Psoas muscle (tissue), 8 donors: ENCODE data around the gene SEC61A1. TPM values are rescaled to one million over a fixed set of nuclear protein-coding genes. Genes with fewer than 3 reads are reported as not detected.

ENCODE experiments used
- ATAC-seq, 4 donors: fragments of 200-7000 bp; cut with Tn5 transposase; one replicate each; pipeline ENCODE4 v1.9.1; 2020; ENCODE audit warnings: moderate library complexity in 3 of 4, mild to moderate bottlenecking in 2 of 4
- DNase-seq, 2 donors: peaks; one replicate each; pipeline ENCODE4 v3.0.0-alpha.2; 2020
- H3K27ac ChIP-seq: fragments of 200-600 bp; one replicate; pipeline ENCODE4 v1.8.0; 2022
- H3K27me3 ChIP-seq, 3 donors: fragments of 200-600 bp in 1 of 3; one replicate each; pipeline versions ENCODE4 v1.6.1 to v1.8.0; 2013 to 2022; ENCODE audit warnings: low read length in 2 of 3, mild to moderate bottlenecking in 2 of 3, moderate library complexity in 1 of 3; ENCODE audit not compliant: insufficient read depth in 3 of 3
- H3K36me3 ChIP-seq, 2 donors: fragments of 200-600 bp in 1 of 2; one replicate each; pipeline versions ENCODE4 v1.6.1 to v1.8.0; 2013 to 2022; ENCODE audit warnings: low read depth in 1 of 2, mild to moderate bottlenecking in 1 of 2, moderate library complexity in 1 of 2; ENCODE audit not compliant: insufficient read depth in 1 of 2
- H3K4me1 ChIP-seq: fragments of 200-600 bp; one replicate; pipeline ENCODE4 v1.8.0; 2022
- H3K4me3 ChIP-seq: fragments of 200-600 bp; one replicate; pipeline ENCODE4 v1.8.0; 2022; ENCODE audit warnings: mild to moderate bottlenecking
- H3K9me3 ChIP-seq: fragments of 200-600 bp; one replicate; pipeline ENCODE4 v1.8.0; 2022
- CTCF ChIP-seq: fragments of 200-600 bp; IDR thresholded peaks from one replicate; pipeline ENCODE4 v1.8.0; 2022; ENCODE audit warnings: antibody characterized with exemption
- WGBS, 3 donors: extraction: QIAGEN DNeasy Blood & Tissue Kit; methylation state at CpG; one replicate each; pipeline versions ENCODE4 v1.1.6 to v1.1.7; 2013; 5-methylcytosine and 5-hydroxymethylcytosine counted together
- intact Hi-C, 2 donors: fragments of 100-400 bp; cut with DNase I; formaldehyde crosslinking; loops; one replicate each; pipeline versions ENCODE4 v1.11.0 to v1.14.2; 2022
- polyA plus RNA-seq, 3 donors: library from polyadenylated mRNA; stranded (reverse); fragments of 200-250 nt; gene quantifications; one replicate each; pipeline ENCODE4 v1.2.3, GENCODE V29; 2013
- total RNA-seq, 4 donors: library from RNA; stranded (reverse); fragmentation: NEBNext Ultra II Directional in 2 of 4; extraction: Animal tissue kit (Norgen Biotek cat#: 25700) in 2 of 4; gene quantifications; one replicate each; pipeline versions ENCODE4 v1.2.1 to v1.2.4, GENCODE V29; 2021 to 2023
- donor health status: healthy with polysubstance abuse.
- donor health status: DM: no; HTN: no; CAD: no; lungs with moderate emphysema.
- donor health status: Bipolar disorder and iron deficiency.
- donor health status: healthy.
- donor health status: DM: yes; HTN: yes; CAD: no.
- donor health status: DM: no; HTN: no; CAD: no.
- donor health status: DM: no; HTN: no; CAD: no.
- donor health status: DM: yes; HTN: yes; CAD: no.

The SEC61A1 gene
- total and polyA plus RNA-seq, 7 donors, result 40.1 to 136 (median 89.3) TPM

GRCh38 chr3:128083980-128084674 lies 31.9 kb downstream of the SEC61A1 start:
- 39 to 46% (median 40%) methylated on average over 9 of the region's 9 CpGs for WGBS, 3 donors
- no peak for DNase-seq

GRCh38 chr3:128084675-128085021 lies 32.4 kb downstream of the SEC61A1 start:
- DNase-seq (no peak), ATAC-seq (peak in 2 of 4 donors; percentile 29 to 34)
- intact Hi-C loops, result no loop called here
- Histone ChIP-seq H3K4me1 (peaks cover 13% of the 10 kb centered on the region), H3K36me3 (peaks cover 3 to 70% of the 10 kb centered on the region in 2 donors), H3K27me3 (no peaks in the 10 kb centered on the region), H3K9me3 (no peaks in the 10 kb centered on the region), H3K27ac (no peak overlapping the region), H3K4me3 (no peak overlapping the region)
- WGBS, 3 donors, result 44 to 71% (median 60%) methylated on average over 6 of the region's 6 CpGs
- TF ChIP-seq CTCF, result no peak

More at GRCh38 chr3:128083980-128084674, 31.9 kb downstream of the SEC61A1 start:
- peaks cover 13% of the 10 kb centered on the region for H3K4me1 ChIP-seq
- no peak for TF ChIP-seq CTCF
- H3K27me3 ChIP-seq, result no peaks in the 10 kb centered on the region
- ATAC-seq, result peak in 2 of 4 donors; percentile 65 to 70
- no peak overlapping the region for H3K4me3 ChIP-seq
- H3K36me3 ChIP-seq, result peaks cover 3 to 74% of the 10 kb centered on the region in 2 donors
- intact Hi-C loops, result no loop called here
- H3K27ac ChIP-seq, result no peak overlapping the region
- no peaks in the 10 kb centered on the region for H3K9me3 ChIP-seq

- peaks cover 3 to 50% of the 10 kb centered on the region in 2 donors for H3K36me3 ChIP-seq
- no peaks in the 10 kb centered on the region for H3K27me3 ChIP-seq
- no peak overlapping the region for H3K27ac ChIP-seq
- no peak for ATAC-seq
- H3K9me3 ChIP-seq, result no peaks in the 10 kb centered on the region
- peaks cover 11% of the 10 kb centered on the region for H3K4me1 ChIP-seq
- 96 to 100% (median 96%) methylated on average over 1 of the region's 1 CpG for WGBS, 3 donors
- intact Hi-C loops, result no loop called here
- H3K4me3 ChIP-seq, result no peak overlapping the region
- no peak for DNase-seq
- no peak for TF ChIP-seq CTCF
These were observed 36.9 kb downstream of the SEC61A1 start for GRCh38 chr3:128089135-128089534.

GRCh38 chr3:128091586-128091985 lies 39.3 kb downstream of the SEC61A1 start:
- no peak for ATAC-seq
- no peak for TF ChIP-seq CTCF
- DNase-seq, result no peak
- WGBS, 3 donors, result 88 to 92% (median 88%) methylated on average over 2 of the region's 2 CpGs
- intact Hi-C loops, result loop anchor here (5.0 to 10.0 kb wide), 3 partner anchors 233 to 516 kb away; no protein-coding TSS in a partner anchor
- Histone ChIP-seq H3K27me3 (no peaks in the 10 kb centered on the region), H3K9me3 (no peaks in the 10 kb centered on the region), H3K4me1 (peaks cover 4% of the 10 kb centered on the region), H3K4me3 (no peak overlapping the region), H3K36me3 (peaks cover 3 to 47% of the 10 kb centered on the region in 2 donors), H3K27ac (no peak overlapping the region)
